IPS-18a (cell line): ENCODE results near the gene LYPD4.
"Not testable (repeated sequence)": the region's sequence is repeated elsewhere in the genome, so short reads cannot be mapped to it uniquely, and the experiment has no call there.

Experiments
- H3K27ac ChIP-seq: one replicate; pipeline ENCODE4 v1.5.1; 2013; ENCODE audit warnings: low read length
- H3K27me3 ChIP-seq: one replicate; pipeline ENCODE4 v1.6.1; 2013; ENCODE audit warnings: mild to moderate bottlenecking, low read length; ENCODE audit not compliant: control insufficient read depth, insufficient read depth
- H3K36me3 ChIP-seq: one replicate; pipeline ENCODE4 v1.6.1; 2013; ENCODE audit warnings: low read depth, low read length; ENCODE audit not compliant: control insufficient read depth
- H3K4me1 ChIP-seq: one replicate; pipeline ENCODE4 v1.6.1; 2013; ENCODE audit warnings: low read depth, low read length; ENCODE audit not compliant: control insufficient read depth
- H3K4me3 ChIP-seq: one replicate; pipeline ENCODE4 v1.5.1; 2013; ENCODE audit warnings: low read length
- H3K9ac ChIP-seq: one replicate; pipeline ENCODE4 v1.6.1; 2013; ENCODE audit warnings: mild to moderate bottlenecking, low read length, moderate library complexity
- H3K9me3 ChIP-seq: one replicate; pipeline ENCODE4 v1.6.1; 2013; ENCODE audit warnings: low read depth, low read length; ENCODE audit not compliant: control insufficient read depth

LYPD4 gene

DNA sequence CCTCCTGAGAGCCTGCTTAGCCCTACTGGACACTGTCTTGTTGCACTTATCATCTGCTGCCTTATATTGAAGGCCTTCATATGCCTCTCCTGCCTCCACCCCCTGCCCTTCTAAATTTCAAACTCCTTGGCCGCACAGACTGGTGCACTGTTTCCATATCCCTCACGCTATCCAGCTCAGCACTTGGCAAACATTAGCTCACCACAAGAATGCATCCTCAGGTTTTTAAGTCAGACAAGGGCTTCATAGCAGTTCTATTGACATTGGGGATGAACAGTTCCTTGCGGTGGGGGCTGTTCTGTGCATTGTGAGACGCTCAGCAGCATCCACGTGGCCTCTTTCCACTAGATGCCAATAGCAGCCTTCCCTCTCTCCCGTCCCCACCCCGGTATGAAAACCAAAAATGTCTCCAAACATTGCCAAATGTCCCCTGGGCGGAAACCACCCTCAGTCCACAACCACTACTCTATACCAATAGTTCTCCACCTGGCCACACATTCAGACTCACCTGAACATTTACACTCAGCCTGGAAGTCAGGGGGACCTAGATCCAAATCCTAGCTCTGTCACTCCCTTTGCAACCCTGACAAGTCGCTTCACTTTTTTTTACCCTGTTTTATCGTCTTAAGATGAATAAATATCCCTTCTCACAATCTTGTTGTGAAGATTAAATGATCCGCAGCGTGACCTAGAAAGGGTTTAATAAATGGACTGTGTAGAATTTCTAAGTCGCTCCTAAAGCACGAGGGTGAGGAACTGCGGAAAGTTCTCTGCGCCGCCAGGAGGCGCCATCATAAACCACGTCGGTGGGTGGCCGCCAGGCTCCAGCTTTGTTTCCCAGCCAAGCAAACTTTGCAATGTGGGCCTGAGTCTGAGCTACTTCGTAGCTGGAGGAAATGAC, 51.7 kb downstream of the LYPD4 start:
- Histone ChIP-seq H3K27ac (no peak overlapping the region), H3K9ac (no peak overlapping the region), H3K4me3 (no peak overlapping the region), H3K27me3 (peaks cover 4% of the 10 kb centered on the region), H3K36me3 (no peaks in the 10 kb centered on the region), H3K4me1 (no peaks in the 10 kb centered on the region), H3K9me3 (no peaks in the 10 kb centered on the region)

DNA sequence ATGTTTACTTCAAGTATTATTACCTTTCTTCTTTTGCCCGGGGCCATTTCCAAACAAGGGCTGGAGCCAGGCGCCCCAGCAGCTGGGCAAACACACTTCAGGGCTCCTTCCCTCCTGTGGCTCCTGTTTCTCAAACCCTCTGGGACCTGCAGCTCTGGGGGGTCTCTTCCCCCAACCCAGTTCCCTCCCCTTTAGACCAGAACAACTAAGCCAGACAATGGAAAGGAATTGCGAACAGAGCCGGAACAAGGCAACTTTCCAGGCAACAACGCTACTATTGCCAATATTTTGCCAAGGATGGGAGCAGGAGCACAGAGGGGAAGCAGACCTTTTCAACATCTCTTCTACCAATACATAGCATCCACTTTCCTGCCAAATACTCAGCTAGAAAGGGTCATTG, 55.4 kb downstream of the LYPD4 start:
- H3K9me3 ChIP-seq, H3K4me1 ChIP-seq, H3K9ac ChIP-seq, H3K36me3 ChIP-seq, H3K27ac ChIP-seq, H3K4me3 ChIP-seq: not testable (repeated sequence)
- H3K27me3 ChIP-seq: peaks cover 33% of the 10 kb centered on the region

- H3K4me1 ChIP-seq, H3K4me3 ChIP-seq, H3K9me3 ChIP-seq, H3K27ac ChIP-seq, H3K9ac ChIP-seq, H3K36me3 ChIP-seq: not testable (repeated sequence)
- peaks cover 33% of the 10 kb centered on the region for H3K27me3 ChIP-seq
These were observed 56.0 kb downstream of the LYPD4 start for GRCh38 chr19:41788518-41788917.
